ENCODE results near the gene PRRT4. TPM values are rescaled to one million over a fixed set of nuclear protein-coding genes. Genes with fewer than 3 reads are reported as not detected.

Gene PRRT4
- total and polyA plus RNA-seq, 4 donors, result 0.12 to 1.3 (median 0.59) TPM

GRCh38 chr7:128321044-128321422 lies 40.5 kb downstream of the PRRT4 start:
- 83 to 85% methylated on average over 5 of the region's 5 CpGs for WGBS, 2 donors
- ATAC-seq (ENCODE audit: insufficient read depth, low FRiP score) (no peak), DNase-seq (no peak)
- Histone ChIP-seq H3K36me3 (ENCODE audit: control insufficient read depth in 4 of 4, insufficient read depth in 4 of 4, low read length in 4 of 4) (peaks cover 34 to 67% (median 41%) of the 10 kb centered on the region in 4 donors), H3K27me3 (ENCODE audit: control insufficient read depth in 3 of 3, insufficient read depth in 3 of 3, low read length in 2 of 3) (no peaks in the 10 kb centered on the region), H3K9me3 (ENCODE audit: control insufficient read depth in 4 of 4, insufficient read depth in 3 of 4, low read length in 3 of 4) (no peaks in the 10 kb centered on the region), H3K27ac (ENCODE audit: low read depth in 1 of 2, low read length in 1 of 2) (no peak overlapping the region), H3K4me3 (no peak overlapping the region), H3K9ac (ENCODE audit: insufficient read depth in 1 of 2, low read length in 2 of 2) (no peak overlapping the region), H3K4me1 (ENCODE audit: control insufficient read depth in 5 of 5, insufficient read depth in 5 of 5, low read length in 5 of 5) (peaks cover 0 to 26% (median 0%) of the 10 kb centered on the region in 5 donors)
- TF ChIP-seq, protein P1, sequence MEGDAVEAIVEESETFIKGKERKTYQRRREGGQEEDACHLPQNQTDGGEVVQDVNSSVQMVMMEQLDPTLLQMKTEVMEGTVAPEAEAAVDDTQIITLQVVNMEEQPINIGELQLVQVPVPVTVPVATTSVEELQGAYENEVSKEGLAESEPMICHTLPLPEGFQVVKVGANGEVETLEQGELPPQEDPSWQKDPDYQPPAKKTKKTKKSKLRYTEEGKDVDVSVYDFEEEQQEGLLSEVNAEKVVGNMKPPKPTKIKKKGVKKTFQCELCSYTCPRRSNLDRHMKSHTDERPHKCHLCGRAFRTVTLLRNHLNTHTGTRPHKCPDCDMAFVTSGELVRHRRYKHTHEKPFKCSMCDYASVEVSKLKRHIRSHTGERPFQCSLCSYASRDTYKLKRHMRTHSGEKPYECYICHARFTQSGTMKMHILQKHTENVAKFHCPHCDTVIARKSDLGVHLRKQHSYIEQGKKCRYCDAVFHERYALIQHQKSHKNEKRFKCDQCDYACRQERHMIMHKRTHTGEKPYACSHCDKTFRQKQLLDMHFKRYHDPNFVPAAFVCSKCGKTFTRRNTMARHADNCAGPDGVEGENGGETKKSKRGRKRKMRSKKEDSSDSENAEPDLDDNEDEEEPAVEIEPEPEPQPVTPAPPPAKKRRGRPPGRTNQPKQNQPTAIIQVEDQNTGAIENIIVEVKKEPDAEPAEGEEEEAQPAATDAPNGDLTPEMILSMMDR (IDR thresholded peaks at IDR 0.05; ENCODE audit: control extremely low read depth, extremely low read depth), result no peak

- no peak for DNase-seq
- 41 to 61% methylated on average over 5 of the region's 5 CpGs for WGBS, 2 donors
- H3K27ac ChIP-seq (ENCODE audit: low read depth in 1 of 2, low read length in 1 of 2), result no peak overlapping the region
- ATAC-seq (ENCODE audit: insufficient read depth, low FRiP score), result no peak
- peaks cover 0 to 16% (median 0%) of the 10 kb centered on the region in 5 donors for H3K4me1 ChIP-seq (ENCODE audit: control insufficient read depth in 5 of 5, insufficient read depth in 5 of 5, low read length in 5 of 5)
- peaks cover 39 to 63% (median 45%) of the 10 kb centered on the region in 4 donors for H3K36me3 ChIP-seq (ENCODE audit: control insufficient read depth in 4 of 4, insufficient read depth in 4 of 4, low read length in 4 of 4)
- no peaks in the 10 kb centered on the region for H3K9me3 ChIP-seq (ENCODE audit: control insufficient read depth in 4 of 4, insufficient read depth in 3 of 4, low read length in 3 of 4)
- TF ChIP-seq, protein P1 (IDR thresholded peaks at IDR 0.05; ENCODE audit: control extremely low read depth, extremely low read depth), result no peak
- H3K9ac ChIP-seq (ENCODE audit: insufficient read depth in 1 of 2, low read length in 2 of 2), result no peak overlapping the region
- no peaks in the 10 kb centered on the region for H3K27me3 ChIP-seq (ENCODE audit: control insufficient read depth in 3 of 3, insufficient read depth in 3 of 3, low read length in 2 of 3)
- no peak overlapping the region for H3K4me3 ChIP-seq
Measured at GRCh38 chr7:128318691-128319090, 42.8 kb downstream of the PRRT4 start.

- Histone ChIP-seq H3K36me3 (ENCODE audit: control insufficient read depth in 4 of 4, insufficient read depth in 4 of 4, low read length in 4 of 4) (peaks cover 47 to 58% (median 51%) of the 10 kb centered on the region in 4 donors), H3K9me3 (ENCODE audit: control insufficient read depth in 4 of 4, insufficient read depth in 3 of 4, low read length in 3 of 4) (peaks cover 0 to 4% (median 0%) of the 10 kb centered on the region in 4 donors), H3K9ac (ENCODE audit: insufficient read depth in 1 of 2, low read length in 2 of 2) (no peak overlapping the region), H3K4me1 (ENCODE audit: control insufficient read depth in 5 of 5, insufficient read depth in 5 of 5, low read length in 5 of 5) (no peaks in the 10 kb centered on the region), H3K27ac (ENCODE audit: low read depth in 1 of 2, low read length in 1 of 2) (no peak overlapping the region), H3K4me3 (no peak overlapping the region), H3K27me3 (ENCODE audit: control insufficient read depth in 3 of 3, insufficient read depth in 3 of 3, low read length in 2 of 3) (no peaks in the 10 kb centered on the region)
- no peak for DNase-seq
- TF ChIP-seq, protein P1 (IDR thresholded peaks at IDR 0.05; ENCODE audit: control extremely low read depth, extremely low read depth), result no peak
- no peak for ATAC-seq (ENCODE audit: insufficient read depth, low FRiP score)
- 89 to 96% methylated on average over 3 of the region's 3 CpGs for WGBS, 2 donors
Measured at GRCh38 chr7:128311013-128311412, 50.5 kb downstream of the PRRT4 start.

DNA sequence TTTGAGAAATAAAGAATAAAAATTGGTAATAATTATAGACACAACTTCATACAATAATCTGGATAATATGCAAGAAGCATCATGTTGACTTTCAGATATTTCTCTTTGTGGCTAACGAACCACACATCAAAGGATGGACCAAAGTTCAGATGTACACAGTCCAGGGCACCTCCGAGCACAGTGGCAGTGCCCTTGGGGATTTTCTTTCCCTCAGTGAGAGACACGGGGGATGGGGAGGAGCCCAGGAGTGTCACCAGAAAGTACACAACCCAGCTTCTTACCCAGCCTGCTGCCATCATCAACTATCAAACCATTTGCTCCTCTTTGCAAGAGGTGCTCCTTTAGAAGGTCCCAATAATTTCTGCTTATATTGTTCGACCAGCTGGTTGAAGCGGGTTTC lies 51.0 kb downstream of the PRRT4 start:
- WGBS, 2 donors, result 84 to 93% methylated on average over 5 of the region's 5 CpGs
- ATAC-seq (ENCODE audit: insufficient read depth, low FRiP score) (no peak), DNase-seq (no peak)
- H3K27ac ChIP-seq (ENCODE audit: low read depth in 1 of 2, low read length in 1 of 2), result no peak overlapping the region
- no peaks in the 10 kb centered on the region for H3K4me1 ChIP-seq (ENCODE audit: control insufficient read depth in 5 of 5, insufficient read depth in 5 of 5, low read length in 5 of 5)
- TF ChIP-seq, protein P1 (IDR thresholded peaks at IDR 0.05; ENCODE audit: control extremely low read depth, extremely low read depth), result no peak
- no peak overlapping the region for H3K9ac ChIP-seq (ENCODE audit: insufficient read depth in 1 of 2, low read length in 2 of 2)
- H3K36me3 ChIP-seq (ENCODE audit: control insufficient read depth in 4 of 4, insufficient read depth in 4 of 4, low read length in 4 of 4), result peaks cover 50 to 56% (median 53%) of the 10 kb centered on the region in 4 donors
- H3K27me3 ChIP-seq (ENCODE audit: control insufficient read depth in 3 of 3, insufficient read depth in 3 of 3, low read length in 2 of 3), result no peaks in the 10 kb centered on the region
- peaks cover 0 to 4% (median 0%) of the 10 kb centered on the region in 4 donors for H3K9me3 ChIP-seq (ENCODE audit: control insufficient read depth in 4 of 4, insufficient read depth in 3 of 4, low read length in 3 of 4)
- H3K4me3 ChIP-seq, result no peak overlapping the region

Measured in lung (tissue), 12 donors.